BE2C (cell line): ENCODE data around the gene ASTN1.

Experiments used
- DNase-seq: peaks from one replicate; pipeline ENCODE4 v3.0.0-alpha.2; 2020
- H3K27me3 ChIP-seq: fragments of 250-450 bp; sonication (Bioruptor Pico); 2 replicates; pipeline ENCODE4 v1.5.1; 2020; ENCODE audit warnings: mild to moderate bottlenecking
- H3K36me3 ChIP-seq: fragments of 250-450 bp; sonication (Bioruptor Pico); 2 replicates; pipeline ENCODE4 v1.5.1; 2020; ENCODE audit warnings: mild to moderate bottlenecking
- H3K4me1 ChIP-seq: fragments of 250-450 bp; sonication (Bioruptor Pico); 2 replicates; pipeline ENCODE4 v1.5.1; 2020
- H3K4me3 ChIP-seq: 2 replicates; pipeline ENCODE4 v1.5.1; 2011; ENCODE audit warnings: low read depth, low read length
- H3K9me3 ChIP-seq: fragments of 250-450 bp; sonication (Bioruptor Pico); 2 replicates; pipeline ENCODE4 v1.5.1; 2020
- TF ChIP-seq, protein P1 (sequence below): IDR thresholded peaks from 2 replicates; pipeline ENCODE4 v1.5.1; 2012; ENCODE audit warnings: mild to moderate bottlenecking, low read depth, low read length

The ASTN1 gene

GRCh38 chr1:177024623-177025022 is 139.9 kb downstream of the ASTN1 start:
- Histone ChIP-seq H3K36me3 (no peaks in the 10 kb centered on the region), H3K27me3 (no peaks in the 10 kb centered on the region), H3K4me1 (no peaks in the 10 kb centered on the region), H3K9me3 (no peaks in the 10 kb centered on the region; the same call in 1 of the 2 replicates), H3K4me3 (no peak overlapping the region)
- TF ChIP-seq, protein P1, sequence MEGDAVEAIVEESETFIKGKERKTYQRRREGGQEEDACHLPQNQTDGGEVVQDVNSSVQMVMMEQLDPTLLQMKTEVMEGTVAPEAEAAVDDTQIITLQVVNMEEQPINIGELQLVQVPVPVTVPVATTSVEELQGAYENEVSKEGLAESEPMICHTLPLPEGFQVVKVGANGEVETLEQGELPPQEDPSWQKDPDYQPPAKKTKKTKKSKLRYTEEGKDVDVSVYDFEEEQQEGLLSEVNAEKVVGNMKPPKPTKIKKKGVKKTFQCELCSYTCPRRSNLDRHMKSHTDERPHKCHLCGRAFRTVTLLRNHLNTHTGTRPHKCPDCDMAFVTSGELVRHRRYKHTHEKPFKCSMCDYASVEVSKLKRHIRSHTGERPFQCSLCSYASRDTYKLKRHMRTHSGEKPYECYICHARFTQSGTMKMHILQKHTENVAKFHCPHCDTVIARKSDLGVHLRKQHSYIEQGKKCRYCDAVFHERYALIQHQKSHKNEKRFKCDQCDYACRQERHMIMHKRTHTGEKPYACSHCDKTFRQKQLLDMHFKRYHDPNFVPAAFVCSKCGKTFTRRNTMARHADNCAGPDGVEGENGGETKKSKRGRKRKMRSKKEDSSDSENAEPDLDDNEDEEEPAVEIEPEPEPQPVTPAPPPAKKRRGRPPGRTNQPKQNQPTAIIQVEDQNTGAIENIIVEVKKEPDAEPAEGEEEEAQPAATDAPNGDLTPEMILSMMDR = no peak
- no peak for DNase-seq

- H3K36me3 ChIP-seq = no peaks in the 10 kb centered on the region
- TF ChIP-seq, protein P1 = no peak
- DNase-seq = peak; percentile 9
- H3K9me3 ChIP-seq = no peaks in the 10 kb centered on the region; the same call in 1 of the 2 replicates
- H3K27me3 ChIP-seq = no peaks in the 10 kb centered on the region
- H3K4me1 ChIP-seq = no peaks in the 10 kb centered on the region
- no peak overlapping the region for H3K4me3 ChIP-seq
Measured at GRCh38 chr1:177023726-177024125, 140.8 kb downstream of the ASTN1 start.

GRCh38 chr1:177023249-177023648 is 141.3 kb downstream of the ASTN1 start:
- DNase-seq = no peak
- TF ChIP-seq, protein P1 = no peak
- H3K27me3 ChIP-seq = no peaks in the 10 kb centered on the region
- no peak overlapping the region for H3K4me3 ChIP-seq
- H3K4me1 ChIP-seq = no peaks in the 10 kb centered on the region
- H3K9me3 ChIP-seq = no peaks in the 10 kb centered on the region; the same call in 1 of the 2 replicates
- H3K36me3 ChIP-seq = no peaks in the 10 kb centered on the region

DNA sequence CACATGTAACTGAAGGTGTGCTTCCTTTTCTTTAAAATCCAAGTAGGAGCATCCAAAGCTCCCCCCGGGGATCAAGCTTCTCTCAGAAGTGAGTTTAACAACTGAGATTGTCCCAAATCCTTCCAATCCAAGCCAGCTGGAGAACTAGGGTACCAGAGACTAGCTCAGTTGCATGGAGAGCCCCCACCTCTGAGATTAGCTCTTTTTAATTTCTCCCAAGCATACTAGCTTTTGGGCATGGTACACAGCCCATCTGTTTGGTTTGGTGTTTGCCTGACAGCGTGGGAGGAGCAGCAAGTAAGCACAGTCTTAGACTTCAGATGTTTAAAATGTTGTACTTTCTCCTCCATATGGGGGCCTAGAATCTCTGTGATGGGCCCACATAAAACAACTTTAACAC is 142.8 kb downstream of the ASTN1 start:
- Histone ChIP-seq H3K9me3 (no peaks in the 10 kb centered on the region; the same call in 1 of the 2 replicates), H3K4me1 (no peaks in the 10 kb centered on the region), H3K27me3 (no peaks in the 10 kb centered on the region), H3K36me3 (no peaks in the 10 kb centered on the region), H3K4me3 (no peak overlapping the region)
- TF ChIP-seq, protein P1 = no peak
- no peak for DNase-seq

- DNase-seq = no peak
- H3K4me3 ChIP-seq = no peak overlapping the region
- no peaks in the 10 kb centered on the region; the same call in 1 of the 2 replicates for H3K9me3 ChIP-seq
- H3K27me3 ChIP-seq = no peaks in the 10 kb centered on the region
- H3K36me3 ChIP-seq = no peaks in the 10 kb centered on the region
- no peaks in the 10 kb centered on the region for H3K4me1 ChIP-seq
- TF ChIP-seq, protein P1 = no peak
Measured at GRCh38 chr1:177020851-177021589, 143.5 kb downstream of the ASTN1 start.

- Histone ChIP-seq H3K36me3 (no peaks in the 10 kb centered on the region), H3K9me3 (no peaks in the 10 kb centered on the region)
- TF ChIP-seq, protein P1 = no peak
Measured at GRCh38 chr1:177017287-177017852, 147.1 kb downstream of the ASTN1 start.

More at GRCh38 chr1:177017287-177017852, 147.1 kb downstream of the ASTN1 start:
- no peak for DNase-seq
- no peaks in the 10 kb centered on the region for H3K4me1 ChIP-seq
- no peaks in the 10 kb centered on the region for H3K27me3 ChIP-seq
- H3K4me3 ChIP-seq = no peak overlapping the region
